H1 (cell line): ENCODE measurements around the gene HES2. TPM values are rescaled to one million over a fixed set of nuclear protein-coding genes. Genes with fewer than 3 reads are reported as not detected.
A peak's percentile ranks its signal among the peaks of the same experiment; 100 is the strongest.

Experiments
- CTCF ChIA-PET: fragments of 300-600 bp; sonication (Branson Sonifier 250); formaldehyde crosslinking; loops from one replicate; lab custom pipeline; 2021; ENCODE audit not compliant: partially characterized antibody; lab: Charles Lee
- POLR2A ChIA-PET: fragments of 300-600 bp; sonication (Branson Sonifier 250); formaldehyde crosslinking; loops from one replicate; lab custom pipeline; 2021; ENCODE audit warnings: inconsistent platforms; ENCODE audit not compliant: partially characterized antibody; lab: Charles Lee
- DNase-seq, 2 experiments: peaks; one replicate each; pipeline versions ENCODE4 v3.0.0 to v3.0.0-alpha.2; 2010 to 2022; ENCODE audit warnings: low spot score in 2 of 2, low read depth in 1 of 2, mixed read lengths in 1 of 2
- FAIRE-seq: peaks from 2 replicates; lab custom pipeline; 2011; peaks lifted over from hg19 to GRCh38; lab: Jason Lieb, UNC
- H2AFZ ChIP-seq: 2 replicates; pipeline ENCODE4 v1.8.1; 2012; ENCODE audit warnings: low read length, inconsistent platforms
- H2AK5ac ChIP-seq: 2 replicates; pipeline ENCODE4 v1.6.1; 2013; ENCODE audit warnings: low read depth, low read length
- H2BK120ac ChIP-seq: replicated peaks from 2 replicates; pipeline ENCODE3; 2013; ENCODE audit warnings: low read depth, low read length, inconsistent platforms
- H2BK12ac ChIP-seq: 2 replicates; pipeline ENCODE4 v1.6.1; 2013; ENCODE audit warnings: low read depth, low read length
- H2BK15ac ChIP-seq: 2 replicates; pipeline ENCODE4 v1.6.1; 2013; ENCODE audit warnings: low read length
- H2BK20ac ChIP-seq: 2 replicates; pipeline ENCODE4 v1.6.1; 2013; ENCODE audit warnings: low read length
- H2BK5ac ChIP-seq: 2 replicates; pipeline ENCODE4 v1.6.1; 2013; ENCODE audit warnings: low read depth, low read length
- H3K14ac ChIP-seq: 2 replicates; pipeline ENCODE4 v1.6.1; 2013; ENCODE audit warnings: inconsistent platforms; ENCODE audit not compliant: insufficient read length
- H3K18ac ChIP-seq: 2 replicates; pipeline ENCODE4 v1.6.1; 2013; ENCODE audit warnings: low read length; ENCODE audit errors: extremely low read depth
- H3K23ac ChIP-seq: 2 replicates; pipeline ENCODE4 v1.6.1; 2013; ENCODE audit warnings: inconsistent platforms; ENCODE audit not compliant: insufficient read length
- H3K23me2 ChIP-seq: 2 replicates; pipeline ENCODE4 v1.6.1; 2013; ENCODE audit warnings: low read depth, low read length
- H3K27ac ChIP-seq: 2 replicates; pipeline ENCODE4 v1.6.1; 2011; ENCODE audit warnings: low read depth, low read length, inconsistent platforms
- H3K27me3 ChIP-seq, 4 experiments: replicated peaks in 1 of 4; 1 replicate in 1 of 4; 2 replicates in 3 of 4; pipeline versions ENCODE4 v1.6.1 to v1.8.1; 2011 to 2013; ENCODE audit warnings: low read length in 3 of 4, mild to moderate bottlenecking in 3 of 4, inconsistent platforms in 2 of 4, mixed read lengths in 2 of 4, moderate library complexity in 1 of 4; ENCODE audit not compliant: control insufficient read depth in 3 of 4, insufficient read depth in 3 of 4; ENCODE audit errors: extremely low read depth in 1 of 4
- H3K36me3 ChIP-seq, 4 experiments: 2 replicates each; pipeline versions ENCODE4 v1.6.1 to v1.8.1; 2011 to 2013; ENCODE audit warnings: mild to moderate bottlenecking in 4 of 4, low read length in 3 of 4, moderate library complexity in 2 of 4, control low read depth in 1 of 4, inconsistent platforms in 1 of 4; ENCODE audit not compliant: insufficient read depth in 4 of 4, control insufficient read depth in 2 of 4
- H3K4ac ChIP-seq: replicated peaks from 2 replicates; pipeline ENCODE3; 2013; ENCODE audit warnings: low read length, low read depth, mixed read lengths, inconsistent platforms; ENCODE audit not compliant: insufficient read length
- H3K4me1 ChIP-seq, 4 experiments: replicated peaks in 1 of 4; 1 replicate in 1 of 4; 2 replicates in 3 of 4; pipeline versions ENCODE4 v1.6.1 to v1.8.1; 2011 to 2013; ENCODE audit warnings: low read length in 3 of 4, inconsistent platforms in 2 of 4, mixed read lengths in 1 of 4; ENCODE audit not compliant: insufficient read depth in 4 of 4, control insufficient read depth in 3 of 4
- H3K4me2 ChIP-seq, 2 experiments: 2 replicates each; pipeline versions ENCODE4 v1.6.1 to v1.8.1; 2011 to 2013; ENCODE audit warnings: low read depth in 2 of 2, low read length in 2 of 2, control low read depth in 1 of 2, inconsistent platforms in 1 of 2, mild to moderate bottlenecking in 1 of 2; ENCODE audit not compliant: insufficient read depth in 1 of 2
- H3K4me3 ChIP-seq, 4 experiments: fragments of 200-600, 300-600 bp in 1 of 4; sonication (generic), shearing (Covaris generic), sonication (Bioruptor Twin) in 1 of 4; 2 replicates each; pipeline versions ENCODE4 v1.5.1 to v1.8.1; 2011 to 2016; ENCODE audit warnings: low read length in 4 of 4, low read depth in 3 of 4, control low read depth in 2 of 4, inconsistent platforms in 2 of 4, mild to moderate bottlenecking in 2 of 4, mixed read lengths in 1 of 4, moderate library complexity in 1 of 4; ENCODE audit not compliant: insufficient read depth in 2 of 4; ENCODE audit errors: extremely low read depth in 1 of 4
- H3K56ac ChIP-seq: replicated peaks from 2 replicates; pipeline ENCODE3; 2013; ENCODE audit warnings: low read depth, mild to moderate bottlenecking, mixed read lengths, low read length, inconsistent platforms; ENCODE audit not compliant: insufficient read length
- H3K79me1 ChIP-seq: 2 replicates; pipeline ENCODE4 v1.6.1; 2013; ENCODE audit warnings: low read depth, low read length, control low read depth
- H3K79me2 ChIP-seq, 2 experiments: 2 replicates each; pipeline versions ENCODE4 v1.6.1 to v1.8.1; 2012 to 2013; ENCODE audit warnings: low read length in 2 of 2, mild to moderate bottlenecking in 2 of 2, inconsistent platforms in 1 of 2; ENCODE audit not compliant: insufficient read depth in 2 of 2, control insufficient read depth in 1 of 2
- H3K9ac ChIP-seq, 4 experiments: replicated peaks in 1 of 4; 1 replicate in 1 of 4; 2 replicates in 3 of 4; pipeline versions ENCODE4 v1.6.1 to v1.8.1; 2011 to 2013; ENCODE audit warnings: low read depth in 3 of 4, low read length in 3 of 4, control low read depth in 2 of 4, mild to moderate bottlenecking in 2 of 4, moderate library complexity in 2 of 4, inconsistent platforms in 1 of 4; ENCODE audit errors: extremely low read depth in 1 of 4
- H3K9me3 ChIP-seq, 2 experiments: 2 replicates each; pipeline versions ENCODE4 v1.6.1 to v1.8.1; 2012 to 2013; ENCODE audit warnings: mild to moderate bottlenecking in 2 of 2, moderate library complexity in 2 of 2, control low read depth in 1 of 2, inconsistent platforms in 1 of 2, low read depth in 1 of 2, low read length in 1 of 2, mixed read lengths in 1 of 2; ENCODE audit not compliant: insufficient read depth in 2 of 2
- H4K20me1 ChIP-seq, 2 experiments: replicated peaks in 1 of 2; 2 replicates each; pipeline versions ENCODE3 to v1.8.1; 2011 to 2013; ENCODE audit warnings: inconsistent platforms in 2 of 2, low read length in 2 of 2, mild to moderate bottlenecking in 1 of 2; ENCODE audit not compliant: insufficient read depth in 2 of 2, control insufficient read depth in 1 of 2
- H4K5ac ChIP-seq: 2 replicates; pipeline ENCODE4 v1.6.1; 2013; ENCODE audit warnings: low read length, low read depth, mixed read lengths, inconsistent platforms; ENCODE audit not compliant: insufficient read length
- H4K8ac ChIP-seq: 2 replicates; pipeline ENCODE4 v1.8.0; 2013; ENCODE audit warnings: mild to moderate bottlenecking, moderate library complexity, low read length, inconsistent platforms; ENCODE audit not compliant: insufficient read depth; ENCODE audit errors: extremely low read depth
- H4K91ac ChIP-seq: replicated peaks from 2 replicates; pipeline ENCODE3; 2013; ENCODE audit warnings: low read length, mixed read lengths, inconsistent platforms; ENCODE audit not compliant: insufficient read length
- BCL11A ChIP-seq, 2 experiments: IDR thresholded peaks; one replicate each; pipeline ENCODE4 v1.6.1; 2011; ENCODE audit warnings: low read depth in 2 of 2, low read length in 2 of 2, mild to moderate bottlenecking in 2 of 2
- CBX5 ChIP-seq: fragments of 300-800, 300-1000 bp; sonication (generic); IDR thresholded peaks from 2 replicates; pipeline ENCODE4 v1.7.1; 2016; ENCODE audit warnings: antibody characterized with exemption, low read length, low read depth
- CBX8 ChIP-seq: fragments of 300-800, 300-1000 bp; sonication (generic); IDR thresholded peaks from 2 replicates; pipeline ENCODE4 v1.7.1; 2016; ENCODE audit warnings: low read depth, low read length, borderline replicate concordance
- EGR1 ChIP-seq: IDR thresholded peaks from 2 replicates; pipeline ENCODE4 v1.6.1; 2011; ENCODE audit warnings: low read depth, low read length, borderline replicate concordance
- EP300 ChIP-seq, 2 experiments: IDR thresholded peaks; 1 replicate in 1 of 2; 2 replicates in 1 of 2; pipeline ENCODE4 v1.6.1; 2011 to 2012; ENCODE audit warnings: low read depth in 2 of 2, low read length in 2 of 2, mild to moderate bottlenecking in 2 of 2, borderline replicate concordance in 1 of 2, inconsistent platforms in 1 of 2, moderate library complexity in 1 of 2
- EZH2 ChIP-seq: fragments of 200-600 bp; sonication (generic); IDR thresholded peaks from 2 replicates; pipeline ENCODE4 v1.7.1; 2012; ENCODE audit warnings: low read depth, mild to moderate bottlenecking, moderate library complexity, low read length, inconsistent platforms; ENCODE audit not compliant: severe bottlenecking
- FOSL1 ChIP-seq: IDR thresholded peaks from 2 replicates; pipeline ENCODE4 v1.6.1; 2011; ENCODE audit warnings: mild to moderate bottlenecking, low read depth, low read length, moderate library complexity; ENCODE audit not compliant: insufficient read depth
- JUN ChIP-seq: IDR thresholded peaks from 2 replicates; pipeline ENCODE4 v1.6.1; 2011; ENCODE audit warnings: low read depth, mild to moderate bottlenecking, improper control_type of control experiment, low read length
- RFX5 ChIP-seq: IDR thresholded peaks from 2 replicates; pipeline ENCODE4 v1.6.1; 2011; ENCODE audit warnings: low read depth, low read length, improper control_type of control experiment, borderline replicate concordance
- RXRA ChIP-seq: IDR thresholded peaks from 2 replicates; pipeline ENCODE4 v1.6.1; 2011; ENCODE audit warnings: low read depth, mild to moderate bottlenecking, low read length, moderate library complexity; ENCODE audit not compliant: insufficient read depth
- TCF12 ChIP-seq: IDR thresholded peaks from 2 replicates; pipeline ENCODE4 v1.6.1; 2011; ENCODE audit warnings: low read depth, mild to moderate bottlenecking, low read length
- WGBS, 2 experiments: shearing (Covaris generic) in 1 of 2; methylation state at CpG; one replicate each; pipeline versions ENCODE4 v1.1.6 to v1.1.7; 2013 to 2015; ENCODE audit warnings: low lambda C conversion rate in 2 of 2, mixed read lengths in 2 of 2, inconsistent platforms in 1 of 2, low coverage in 1 of 2, missing lambda C conversion rate in 1 of 2; ENCODE audit not compliant: insufficient replicate concordance in 2 of 2, insufficient coverage in 1 of 2, insufficient read length in 1 of 2; ENCODE audit errors: extremely low coverage in 1 of 2, missing lambda C conversion rate in 1 of 2; 5-methylcytosine and 5-hydroxymethylcytosine counted together
- polyA plus RNA-seq, 7 experiments: library from polyadenylated mRNA; depleted of rRNA in 3 of 7; stranded (reverse) in 5 of 7; unstranded in 2 of 7; fragments of >200 nt in 5 of 7; fragments of 200-250 nt in 2 of 7; gene quantifications; 1 replicate in 5 of 7; 2 replicates in 1 of 7; 4 replicates in 1 of 7; pipeline versions ENCODE4 v1.2.1 to v1.2.3, GENCODE V29; 2011 to 2013; ENCODE audit warnings: missing spikeins in 2 of 7, mixed read lengths in 2 of 7
- total RNA-seq: library from RNA; stranded (reverse); fragmentation: NEBNext Ultra II Directional; extraction: Animal tissue kit (Norgen Biotek cat#: 25700); gene quantifications from 2 replicates; pipeline ENCODE4 v1.2.1, GENCODE V29; 2021
- TF ChIP-seq, protein P1 (sequence below): IDR thresholded peaks from 2 replicates; pipeline ENCODE4 v1.6.1; 2012; ENCODE audit warnings: inconsistent platforms

Gene HES2
- total and polyA plus RNA-seq, 2 of the 8 experiments (the other 6 are each of a cell fraction or from before 2014, with no cell fraction given), result 0.15 to 0.53 TPM

DNA sequence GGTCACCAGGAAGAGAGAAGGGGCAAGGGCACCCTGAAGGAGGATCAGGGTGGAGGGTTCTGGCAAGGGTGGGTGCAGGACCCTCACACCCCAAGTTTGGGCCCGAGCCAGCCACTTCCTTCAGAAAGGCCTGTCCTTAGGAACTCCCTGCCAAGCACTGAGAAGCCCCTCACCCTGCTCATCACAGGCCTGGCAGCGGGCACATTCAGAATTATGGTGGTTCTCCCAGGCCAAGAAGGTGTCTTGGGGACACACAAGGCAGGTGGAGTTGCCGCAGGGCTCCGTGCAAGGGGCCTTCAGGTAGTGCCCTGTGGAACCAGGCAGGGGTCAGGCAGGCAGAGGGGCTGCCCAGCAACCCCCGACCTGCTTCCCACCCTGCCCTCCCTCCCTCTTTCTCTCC, 45.2 kb upstream of the HES2 start:
- Histone ChIP-seq H3K56ac (no peak overlapping the region), H3K79me1 (no peaks in the 10 kb centered on the region), H3K9me3 (no peaks in the 10 kb centered on the region), H3K23me2 (no peaks in the 10 kb centered on the region; the same call in 1 of the 2 replicates), H2BK12ac (no peak overlapping the region), H3K4ac (no peak overlapping the region), H4K5ac (no peak overlapping the region), H2BK20ac (no peak overlapping the region), H3K14ac (no peak overlapping the region), H3K4me2 (0 out of 4 replicates have a peak overlapping the region, but pooled peaks of 1 of the 2 experiments have one; percentile 49), H2BK5ac (no peak overlapping the region), H2AFZ (no peak overlapping the region), H3K79me2 (no peaks in the 10 kb centered on the region), H4K20me1 (peaks cover 3 to 5% of the 10 kb centered on the region in 2 experiments), H2BK15ac (0 out of 2 replicates have a peak overlapping the region, but pooled peaks have one; percentile 61), H3K23ac (no peak overlapping the region), H3K4me1 (peaks cover 0 to 16% (median 9%) of the 10 kb centered on the region in 4 experiments; a peak in 5 of 7 replicates), H2BK120ac (no peak overlapping the region), H4K8ac (no peak overlapping the region), H3K27ac (no peak overlapping the region), H3K4me3 (no peak overlapping the region), H2AK5ac (0 out of 2 replicates have a peak overlapping the region, but pooled peaks have one; percentile 26), H3K36me3 (peaks cover 5 to 15% (median 12%) of the 10 kb centered on the region in 4 experiments; a peak in 5 of 8 replicates), H3K18ac (no peak overlapping the region; the same call in 1 of the 2 replicates), H3K9ac (no peak overlapping the region), H3K27me3 (peaks cover 0 to 7% (median 4%) of the 10 kb centered on the region in 4 experiments; a peak in 3 of 7 replicates), H4K91ac (no peak overlapping the region)
- peak in 1 of 2 experiments; percentile 45 for DNase-seq
- ChIA-PET POLR2A (interaction anchor here (0.6 to 13.7 kb wide), 3 partner anchors 14 to 836 kb away, joined by 4 to 123 read pairs (median 4); no protein-coding TSS in a partner anchor), CTCF (interaction anchor here (0.8 to 6.1 kb wide), 7 partner anchors 8 to 21 kb away, joined by 3 to 31 read pairs (median 10); no protein-coding TSS in a partner anchor)
- 89% methylated on average over 2 of the region's 5 CpGs; no CpG with 5 or more reads in 1 of the 2 experiments for WGBS, 2 experiments
- no peak for FAIRE-seq
- TF ChIP-seq EP300 (IDR thresholded peaks at IDR 0.05; ENCODE audit: borderline replicate concordance in 1 of 2, low read depth in 2 of 2, low read length in 2 of 2) (no peak), CBX5 (no peak), RFX5 (no peak), TCF12 (no peak), EZH2 (no peak), FOSL1 (no peak), CBX8 (no peak), RXRA (no peak), JUN (no peak), BCL11A (IDR thresholded peaks at IDR 0.05; ENCODE audit: low read depth in 2 of 2, low read length in 2 of 2) (no peak), EGR1 (no peak)
- TF ChIP-seq, protein P1, sequence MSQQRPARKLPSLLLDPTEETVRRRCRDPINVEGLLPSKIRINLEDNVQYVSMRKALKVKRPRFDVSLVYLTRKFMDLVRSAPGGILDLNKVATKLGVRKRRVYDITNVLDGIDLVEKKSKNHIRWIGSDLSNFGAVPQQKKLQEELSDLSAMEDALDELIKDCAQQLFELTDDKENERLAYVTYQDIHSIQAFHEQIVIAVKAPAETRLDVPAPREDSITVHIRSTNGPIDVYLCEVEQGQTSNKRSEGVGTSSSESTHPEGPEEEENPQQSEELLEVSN, result no peak
